ENCODE results near the gene MIGA2. TPM values are rescaled to one million over a fixed set of nuclear protein-coding genes. Genes with fewer than 3 reads are reported as not detected.
"Not testable (repeated sequence)": the region's sequence is repeated elsewhere in the genome, so short reads cannot be mapped to it uniquely, and the experiment has no call there.

Gene MIGA2
- total RNA-seq, 4 donors from 2014 or later: 25.3 to 56.7 (median 34.2) TPM

GRCh38 chr9:129111528-129112151, 75.2 kb downstream of the MIGA2 start:
- peak in 1 of 2 donors; percentile 8 for DNase-seq (ENCODE audit: low spot score in 2 of 2)
- peak overlapping the region; percentile 63 to 96 (median 92) for H3K27ac ChIP-seq
- WGBS, 2 donors: 0 to 1% methylated on average over 35 to 36 of the region's 37 CpGs

GRCh38 chr9:129112526-129112925, 76.1 kb downstream of the MIGA2 start:
- H3K36me3 ChIP-seq; DNase-seq (ENCODE audit: low spot score in 2 of 2); H3K27me3 ChIP-seq; H3K9me3 ChIP-seq: not testable (repeated sequence)
- WGBS, 2 donors: 92% methylated on average over 16 to 17 of the region's 17 CpGs
- peak overlapping the region in 2 of 4 donors; percentile 71 to 80 for H3K4me3 ChIP-seq
- H3K27ac ChIP-seq: peak overlapping the region in 1 of 4 donors; percentile 92
- peaks cover 0 to 50% (median 26%) of the 10 kb centered on the region in 4 donors for H3K4me1 ChIP-seq

More at GRCh38 chr9:129111528-129112151, 75.2 kb downstream of the MIGA2 start:
- no peaks in the 10 kb centered on the region for H3K9me3 ChIP-seq
- TF ChIP-seq POLR2A (IDR thresholded peaks at IDR 0.05): no peak
- no peak for TF ChIP-seq EP300 (IDR thresholded peaks at IDR 0.05)
- no peak for TF ChIP-seq CTCF (IDR thresholded peaks at IDR 0.05)
- H3K4me1 ChIP-seq: peaks cover 0 to 50% (median 26%) of the 10 kb centered on the region in 4 donors
- no peaks in the 10 kb centered on the region for H3K27me3 ChIP-seq
- H3K4me3 ChIP-seq: peak overlapping the region; percentile 71 to 93 (median 82)
- peaks cover 0 to 17% (median 0%) of the 10 kb centered on the region in 3 donors for H3K36me3 ChIP-seq

- Histone ChIP-seq H3K9me3 (no peaks in the 10 kb centered on the region), H3K27ac (peak overlapping the region in 1 of 4 donors; percentile 9), H3K36me3 (no peaks in the 10 kb centered on the region), H3K4me1 (peaks cover 0 to 46% (median 23%) of the 10 kb centered on the region in 4 donors), H3K27me3 (no peaks in the 10 kb centered on the region), H3K4me3 (no peak overlapping the region)
- DNase-seq (ENCODE audit: low spot score in 2 of 2): no peak
- 80% methylated on average over 17 of the region's 17 CpGs for WGBS, 2 donors
- TF ChIP-seq EP300 (IDR thresholded peaks at IDR 0.05): no peak
- no peak for TF ChIP-seq POLR2A (IDR thresholded peaks at IDR 0.05)
- no peak for TF ChIP-seq CTCF (IDR thresholded peaks at IDR 0.05)
Measured at GRCh38 chr9:129113645-129114304, 77.3 kb downstream of the MIGA2 start.

- Histone ChIP-seq H3K36me3 (peaks cover 0 to 36% (median 6%) of the 10 kb centered on the region in 3 donors), H3K4me1 (peaks cover 0 to 10% (median 2%) of the 10 kb centered on the region in 4 donors), H3K9me3 (no peaks in the 10 kb centered on the region), H3K4me3 (no peak overlapping the region), H3K27me3 (no peaks in the 10 kb centered on the region), H3K27ac (no peak overlapping the region)
- TF ChIP-seq CTCF (IDR thresholded peaks at IDR 0.05): no peak
- TF ChIP-seq POLR2A (IDR thresholded peaks at IDR 0.05): no peak
- 62 to 75% methylated on average over 4 of the region's 4 CpGs for WGBS, 2 donors
- DNase-seq (ENCODE audit: low spot score in 2 of 2): no peak
Measured at GRCh38 chr9:129118799-129119198, 82.4 kb downstream of the MIGA2 start.

GRCh38 chr9:129121483-129121882, 85.1 kb downstream of the MIGA2 start:
- peaks cover 0 to 56% (median 6%) of the 10 kb centered on the region in 3 donors for H3K36me3 ChIP-seq

More at GRCh38 chr9:129121483-129121882, 85.1 kb downstream of the MIGA2 start:
- Histone ChIP-seq H3K27me3 (no peaks in the 10 kb centered on the region), H3K9me3 (no peaks in the 10 kb centered on the region), H3K27ac (no peak overlapping the region), H3K4me1 (no peaks in the 10 kb centered on the region), H3K4me3 (no peak overlapping the region)
- TF ChIP-seq CTCF (IDR thresholded peaks at IDR 0.05) (no peak), POLR2A (IDR thresholded peaks at IDR 0.05) (no peak), EP300 (IDR thresholded peaks at IDR 0.05) (no peak)
- 54 to 58% methylated on average over 3 of the region's 3 CpGs for WGBS, 2 donors
- no peak for DNase-seq (ENCODE audit: low spot score in 2 of 2)

Other genes with a start within 250 kb of the MIGA2 start
- gene TBC1D13, start 249.4 kb upstream of the MIGA2 start, total RNA-seq: 10 to 100 TPM; 15.1 to 23.7 (median 17.9) TPM
- gene ENDOG, start 218.1 kb upstream of the MIGA2 start, total RNA-seq: 10 to 100 TPM; 22.8 to 53.1 (median 48.8) TPM
- gene SPOUT1, start 206.8 kb upstream of the MIGA2 start, total RNA-seq: 10 to 100 TPM; 26.4 to 71.7 (median 39.0) TPM
- gene KYAT1, start 154.7 kb upstream of the MIGA2 start, total RNA-seq: 1 to 10 TPM; 7.4 to 9.0 (median 8.6) TPM
- 10 to 100 TPM; 65.1 to 94.7 (median 81.1) TPM for gene LRRC8A, start 154.5 kb upstream of the MIGA2 start, total RNA-seq
- gene PHYHD1, start 115.6 kb upstream of the MIGA2 start, total RNA-seq: 10 to 100 TPM; 37.8 to 55.3 (median 45.8) TPM
- 10 to 100 TPM in 3 of 4 donors, 1 to 10 TPM in 1; 9.4 to 13.1 (median 12.3) TPM for gene DOLK, start 89.0 kb upstream of the MIGA2 start, total RNA-seq
- 10 to 100 TPM; 22.9 to 76.5 (median 43.5) TPM for gene NUP188, start 88.9 kb upstream of the MIGA2 start, total RNA-seq
- 100 to 1,000 TPM; 117 to 175 (median 129) TPM for gene SH3GLB2, start 8.3 kb upstream of the MIGA2 start, total RNA-seq
- gene DOLPP1, start 44.5 kb downstream of the MIGA2 start, total RNA-seq: 10 to 100 TPM in 1 of 4 donors, 1 to 10 TPM in 3; 4.7 to 12.0 (median 6.7) TPM
- 10 to 100 TPM; 42.7 to 81.8 (median 63.2) TPM for gene CRAT, start 74.2 kb downstream of the MIGA2 start, total RNA-seq
- 10 to 100 TPM; 38.0 to 50.1 (median 44.0) TPM for gene PTPA, start 74.8 kb downstream of the MIGA2 start, total RNA-seq
- 10 to 100 TPM; 13.0 to 31.5 (median 25.3) TPM for gene IER5L, start 141.6 kb downstream of the MIGA2 start, total RNA-seq

All from tibial nerve (tissue), 4 donors.